ENCODE data around the gene KRT2.

KRT2 gene

DNA sequence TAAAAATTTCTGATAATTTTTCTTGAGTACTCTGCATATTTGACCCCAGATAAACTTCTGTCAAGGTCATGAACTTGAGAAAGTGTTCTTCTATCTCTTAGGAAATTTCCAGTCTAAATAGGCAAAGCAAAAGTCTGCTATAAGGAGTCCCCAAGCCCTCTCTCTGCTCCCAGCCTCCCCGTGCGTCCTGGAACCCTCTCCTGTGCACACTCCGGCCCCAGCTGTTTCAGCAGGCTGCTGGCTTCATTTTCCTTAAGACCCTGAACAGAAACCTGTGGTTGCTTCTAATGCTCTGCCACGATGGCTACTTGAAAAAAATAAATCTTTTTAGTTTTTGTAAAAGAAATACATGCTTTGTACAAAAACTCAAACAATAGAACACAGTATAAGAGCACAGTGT, 14.7 kb downstream of the KRT2 start:
- DNase-seq (ENCODE audit: low spot score) = no peak

- DNase-seq (ENCODE audit: low spot score) = no peak
Measured at GRCh38 chr12:52636592-52637258, 15.3 kb downstream of the KRT2 start.

DNA sequence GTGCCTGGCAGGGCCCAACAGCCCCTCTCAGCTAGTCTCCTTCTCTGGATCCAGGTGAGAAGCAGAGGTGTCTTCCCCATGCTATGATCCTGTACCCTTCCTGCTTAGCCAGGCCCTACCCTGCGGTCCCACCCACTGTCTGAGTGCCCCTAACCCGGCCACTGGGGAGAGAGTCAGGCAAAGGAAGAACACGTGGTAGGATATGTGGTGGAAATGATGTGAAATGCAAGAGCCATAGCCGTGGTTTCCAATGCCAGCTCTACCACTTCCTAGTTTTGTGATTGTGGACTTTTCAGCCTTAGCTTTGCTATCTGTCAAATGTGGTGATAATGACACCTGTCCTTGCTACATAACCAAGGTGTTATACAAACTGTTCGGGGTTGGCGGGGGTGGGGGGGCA, 15.8 kb downstream of the KRT2 start:
- DNase-seq (ENCODE audit: low spot score) = no peak

DNA sequence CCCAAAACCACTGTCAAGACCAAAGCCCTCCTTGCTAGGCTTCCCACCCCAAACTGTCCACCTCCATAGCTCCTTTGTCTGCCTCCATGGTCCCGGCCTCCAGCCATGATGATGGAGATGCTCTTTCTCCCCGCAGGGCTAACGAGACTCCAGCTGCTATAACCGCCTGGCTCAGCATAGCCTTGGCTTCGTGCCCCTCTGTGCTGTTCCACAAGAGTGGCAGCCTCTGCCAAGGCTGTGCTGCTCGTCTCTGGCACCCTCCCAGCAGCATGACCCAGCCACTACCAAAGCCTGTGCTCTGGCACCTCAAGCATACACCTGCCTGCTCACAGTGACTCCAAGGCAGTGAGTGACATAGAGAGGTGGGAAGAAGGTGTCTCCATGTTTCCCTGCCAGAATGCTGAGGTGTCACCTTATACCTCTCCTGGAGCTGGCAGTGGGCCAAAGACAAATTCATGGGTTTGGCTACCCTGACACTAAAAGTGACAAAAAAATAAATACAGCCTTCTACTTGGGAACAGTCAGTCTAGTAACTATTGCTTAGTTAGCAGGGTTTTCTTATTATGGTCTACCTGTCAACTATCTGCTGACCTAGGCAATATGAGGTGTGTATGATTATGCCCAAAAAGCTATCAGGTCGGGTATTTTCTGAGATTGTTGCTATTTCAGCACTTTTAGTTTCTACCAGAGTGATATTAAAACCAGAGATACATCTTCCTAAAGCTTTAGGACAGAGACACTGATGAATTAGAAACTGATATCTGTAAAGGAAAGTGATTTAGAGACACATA, 17.6 kb downstream of the KRT2 start:
- no peak for DNase-seq (ENCODE audit: low spot score)

- DNase-seq (ENCODE audit: low spot score) = no peak
Measured at GRCh38 chr12:52633383-52633782, 18.6 kb downstream of the KRT2 start.

DNA sequence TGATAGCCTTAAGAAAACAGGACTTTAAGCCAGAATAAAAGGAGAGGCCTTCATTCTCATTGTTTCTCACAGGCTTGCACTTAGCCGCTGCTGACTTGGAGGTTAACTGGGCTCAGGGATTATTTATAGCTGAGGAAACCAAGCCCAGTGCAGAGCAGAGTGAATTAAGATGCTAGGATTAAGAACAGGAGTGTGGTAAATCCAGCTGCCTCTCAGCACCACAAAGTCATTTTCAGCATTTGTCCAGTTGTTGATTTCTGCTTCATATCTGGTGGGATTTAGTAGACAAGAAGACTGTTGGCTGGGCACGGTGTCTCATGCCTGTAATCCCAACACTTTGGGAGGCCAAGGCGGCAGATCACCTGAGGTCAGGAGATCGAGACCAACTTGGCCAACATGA, 19.4 kb downstream of the KRT2 start:
- no peak for DNase-seq (ENCODE audit: low spot score)

DNA sequence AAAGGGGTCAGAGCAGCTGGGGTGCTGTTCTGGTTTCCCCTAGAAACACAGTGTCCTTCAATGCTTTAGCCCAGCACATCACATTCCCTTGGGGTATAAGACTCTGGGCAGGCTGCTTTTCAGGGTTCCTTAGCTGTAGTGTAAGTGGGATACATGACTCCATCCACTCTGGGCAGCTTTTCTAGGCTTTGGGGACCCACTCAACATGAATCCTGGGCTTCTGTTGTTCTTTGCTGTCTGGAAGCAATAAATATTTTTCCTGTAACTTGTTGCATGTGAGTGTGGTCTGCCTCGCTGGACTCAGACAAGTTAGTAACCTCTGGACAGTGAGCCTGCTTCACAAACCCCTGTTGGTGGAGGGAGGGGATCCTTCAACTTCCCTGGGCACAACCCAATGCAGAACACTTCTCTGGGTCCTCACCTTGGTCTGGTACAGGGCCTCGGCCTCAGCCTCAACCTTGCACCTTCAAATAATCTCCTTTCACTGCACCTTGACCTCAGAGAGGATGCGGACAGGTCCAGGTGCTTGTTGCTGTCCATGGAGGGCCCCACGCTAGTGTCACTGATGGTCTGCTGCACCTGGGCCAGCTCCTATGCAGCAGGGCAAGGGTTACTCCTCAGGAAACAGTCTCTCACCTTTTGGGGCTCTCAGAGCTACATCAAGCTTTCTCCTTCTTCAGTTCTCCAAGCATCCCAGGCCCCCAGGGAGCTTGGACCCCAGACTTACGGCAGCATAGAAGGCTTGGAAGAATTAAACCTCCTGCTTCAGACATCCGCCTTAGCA, 20.1 kb downstream of the KRT2 start:
- DNase-seq (ENCODE audit: low spot score) = no peak

DNA sequence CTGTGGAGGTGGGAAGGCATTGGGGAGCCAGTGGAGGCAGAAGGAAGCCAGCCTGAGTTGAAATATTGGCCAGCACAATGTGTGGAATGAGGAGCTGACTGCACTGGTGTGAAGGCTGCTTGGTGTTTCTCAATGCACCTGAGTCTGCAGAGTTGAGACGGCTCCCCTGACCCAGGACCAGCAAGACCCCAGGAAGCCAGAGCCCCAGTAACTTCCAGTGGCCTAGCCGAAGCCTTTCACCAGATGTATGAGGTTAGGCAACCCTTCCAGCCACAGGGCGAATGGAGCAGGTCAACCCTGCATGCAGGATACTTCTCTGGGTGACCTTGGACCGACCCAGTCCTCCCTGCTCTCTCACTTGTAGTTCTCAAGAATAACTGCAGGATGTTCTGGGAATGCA, 20.7 kb downstream of the KRT2 start:
- no peak for DNase-seq (ENCODE audit: low spot score)

GRCh38 chr12:52630599-52631200, 21.3 kb downstream of the KRT2 start:
- no peak for DNase-seq (ENCODE audit: low spot score)

DNA sequence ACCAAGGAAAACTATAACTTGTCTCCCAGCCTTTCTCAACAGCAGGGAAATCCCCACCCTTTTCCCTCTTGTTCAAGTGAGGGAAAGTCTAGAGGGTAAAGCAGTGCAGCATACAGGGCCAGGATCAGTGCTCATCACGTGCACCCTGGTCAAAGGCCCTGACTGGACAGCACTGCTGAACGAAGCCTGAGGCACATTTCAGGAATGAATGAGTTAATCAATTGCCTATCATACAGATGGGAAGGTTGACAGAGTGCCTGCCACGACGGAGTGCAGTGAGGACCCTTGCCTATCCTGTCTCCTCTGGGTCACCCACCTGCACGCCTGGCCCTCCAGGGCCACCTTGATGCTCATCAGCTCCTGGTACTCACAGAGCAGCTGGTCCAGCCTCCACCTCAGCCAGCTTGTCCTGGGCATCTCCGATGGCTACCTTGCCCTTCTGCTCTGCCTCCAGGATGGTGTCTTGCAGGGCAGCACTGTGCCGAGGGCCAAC, 22.0 kb downstream of the KRT2 start:
- DNase-seq (ENCODE audit: low spot score) = no peak

DNA sequence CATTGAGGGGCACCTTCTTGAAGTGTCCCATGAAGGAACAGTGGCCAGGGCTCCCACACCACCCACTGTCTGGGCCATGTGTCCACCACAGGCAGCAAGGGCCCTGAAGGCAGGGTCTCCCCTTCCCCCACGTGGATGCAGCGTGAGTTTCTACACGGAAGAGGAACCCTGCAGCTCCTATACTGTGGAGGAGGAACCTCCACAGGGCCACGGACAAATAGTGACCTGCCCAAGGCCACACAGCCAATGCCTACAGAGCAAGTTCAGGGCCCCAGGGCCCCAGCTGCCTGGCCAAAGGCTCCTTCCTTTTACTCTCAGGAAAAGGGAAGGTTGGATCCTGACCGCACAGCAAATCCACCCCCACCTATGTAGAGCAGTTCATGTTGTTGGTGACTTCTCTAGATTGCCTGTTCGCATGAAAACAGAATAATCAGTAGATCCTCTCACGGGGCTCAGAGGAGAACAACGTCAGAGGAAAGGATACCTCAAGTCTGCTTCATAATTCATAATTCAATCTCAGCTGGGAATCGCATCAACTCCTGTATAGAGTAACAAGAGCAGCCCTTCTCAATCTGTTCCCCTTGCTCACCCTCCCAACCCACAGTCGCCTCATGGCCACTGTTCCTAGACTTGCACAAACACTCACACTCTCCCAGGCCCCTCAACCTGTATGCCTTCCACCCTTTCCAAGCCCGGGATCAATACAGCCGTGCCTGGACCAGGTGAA, 22.6 kb downstream of the KRT2 start:
- no peak for DNase-seq (ENCODE audit: low spot score)

DNA sequence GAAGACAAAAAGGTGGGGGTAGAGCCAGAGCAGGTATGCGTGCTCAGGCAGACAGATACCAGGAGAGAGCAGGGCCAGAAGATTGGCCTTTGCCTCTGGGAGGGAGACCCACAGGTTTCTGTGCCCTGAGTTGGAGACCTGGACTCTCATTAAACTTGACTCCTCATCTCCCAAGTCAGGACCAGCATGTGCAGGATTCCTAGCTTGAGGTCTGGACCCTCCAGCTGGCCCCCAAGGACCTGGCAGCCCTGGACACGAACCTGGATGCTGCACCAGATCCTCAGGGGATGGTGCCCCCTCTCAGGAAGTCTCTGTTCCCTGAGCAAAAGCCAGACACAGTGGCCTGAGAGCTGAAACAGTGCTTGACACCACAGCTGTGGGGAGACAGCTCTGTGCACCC, 23.2 kb downstream of the KRT2 start:
- DNase-seq (ENCODE audit: low spot score) = no peak

GRCh38 chr12:52628111-52628507, 23.9 kb downstream of the KRT2 start:
- DNase-seq (ENCODE audit: low spot score) = no peak

DNA sequence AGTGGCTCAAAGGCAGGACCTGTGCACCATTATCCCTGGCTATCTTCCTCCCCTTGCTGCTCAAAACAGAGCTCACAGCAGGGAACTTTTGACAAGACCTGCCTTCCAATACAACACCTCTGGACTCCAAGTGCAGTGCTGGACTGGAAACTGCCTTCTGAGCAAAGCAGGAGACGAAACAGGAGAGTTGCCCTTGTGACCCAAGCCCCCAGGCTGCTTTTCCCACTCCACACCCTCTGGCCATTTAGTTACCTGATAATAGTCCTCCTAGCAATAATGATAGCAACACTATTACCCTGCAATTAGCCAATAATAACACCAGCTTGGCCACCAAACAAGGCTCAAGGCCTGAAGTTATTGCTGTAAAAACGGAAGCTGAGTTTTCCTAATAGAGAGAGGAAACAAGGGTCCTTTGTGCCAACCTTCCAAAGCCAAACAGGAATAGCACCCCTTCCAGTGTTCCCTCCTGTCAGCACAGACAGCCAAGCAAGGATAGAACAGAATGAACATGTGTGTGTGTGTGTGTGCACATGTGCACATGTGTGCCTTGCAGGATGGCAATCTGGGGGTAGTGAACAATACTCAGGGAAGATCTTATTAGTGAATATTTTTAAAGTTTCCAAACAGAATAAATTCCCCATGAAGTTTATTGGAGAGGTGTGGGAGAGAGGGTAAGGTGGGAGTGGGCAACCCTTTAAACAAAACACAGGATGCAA, 24.5 kb downstream of the KRT2 start:
- DNase-seq (ENCODE audit: low spot score) = no peak

DNA sequence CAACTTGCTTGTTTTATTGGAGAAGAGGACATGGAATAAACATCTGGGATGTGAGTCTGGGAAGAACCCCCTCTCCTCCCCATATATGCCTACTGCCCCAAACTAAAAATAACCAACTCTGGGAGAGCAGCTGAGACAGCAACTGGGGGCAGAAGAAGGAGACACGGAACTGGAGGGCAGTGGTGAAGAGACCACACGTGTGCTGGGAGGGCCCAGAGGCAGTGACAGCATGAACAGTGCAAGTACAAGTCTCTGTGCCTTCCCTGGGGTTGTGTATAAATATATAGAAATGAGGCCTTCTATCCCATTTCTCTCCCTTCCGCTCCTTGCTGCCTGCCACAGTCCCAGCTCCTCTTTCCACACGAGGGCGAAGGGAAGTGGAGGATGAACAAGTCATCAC, 29.7 kb downstream of the KRT2 start:
- DNase-seq (ENCODE audit: low spot score) = no peak

DNA sequence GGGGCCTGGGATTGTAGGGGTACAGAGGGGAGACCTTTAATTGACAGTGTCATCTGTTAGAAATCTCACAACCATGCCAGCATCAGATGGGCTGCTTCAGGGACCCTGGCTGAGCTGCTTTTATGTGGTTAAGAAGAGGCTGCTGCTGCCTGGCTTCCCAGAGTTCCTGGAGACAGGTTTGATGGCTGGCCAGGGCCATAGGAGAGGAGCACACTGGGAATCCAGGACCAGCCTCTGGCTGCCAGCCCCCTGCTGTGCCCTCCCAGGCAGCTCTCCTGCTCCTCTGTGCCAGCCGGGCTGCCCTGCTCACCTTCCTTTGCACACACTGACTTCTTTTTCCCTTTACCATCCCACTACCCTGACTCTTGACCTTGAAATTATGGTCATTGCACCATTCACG, 33.1 kb downstream of the KRT2 start:
- DNase-seq (ENCODE audit: low spot score) = no peak

GRCh38 chr12:52618216-52618615, 33.8 kb downstream of the KRT2 start, which contains the start of gene KRT73:
Gene KRT73 (minus strand): TSS chr12:52618559. CDS start chr12:52618524, 35 bp downstream.
- no peak for DNase-seq (ENCODE audit: low spot score)

- DNase-seq (ENCODE audit: low spot score) = no peak
Measured at GRCh38 chr12:52617403-52617785, 34.6 kb downstream of the KRT2 start.

- DNase-seq (ENCODE audit: low spot score) = no peak
Measured at GRCh38 chr12:52616680-52617402, 35.2 kb downstream of the KRT2 start.

DNA sequence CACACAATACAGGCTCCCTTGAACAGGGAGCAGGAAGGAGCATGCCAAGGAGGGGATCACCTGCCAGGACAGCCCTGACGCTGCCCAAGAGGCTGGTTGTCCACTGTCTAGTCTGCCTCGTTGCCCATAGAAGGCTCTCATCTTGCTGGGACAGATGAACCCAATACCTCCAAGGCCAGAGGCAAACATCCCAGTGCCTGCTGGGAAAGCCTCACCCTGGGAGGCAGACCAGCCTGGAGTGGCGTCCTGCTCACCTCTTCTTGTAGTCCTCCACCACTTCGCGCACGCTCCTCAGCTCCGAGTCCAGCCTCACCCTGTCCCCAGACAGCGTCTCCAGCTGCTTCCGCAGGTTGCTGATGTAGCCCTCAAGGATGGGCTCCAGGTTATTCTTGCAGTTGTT, 36.1 kb downstream of the KRT2 start:
- DNase-seq (ENCODE audit: low spot score) = no peak

All from COLO829 (cell line).